Measurements from ENCODE around the gene G6PD. TPM values are rescaled to one million over a fixed set of nuclear protein-coding genes. Genes with fewer than 3 reads are reported as not detected.
A peak's percentile ranks its signal among the peaks of the same experiment; 100 is the strongest.
"Not testable (repeated sequence)": the region's sequence is repeated elsewhere in the genome, so short reads cannot be mapped to it uniquely, and the experiment has no call there.

Gene G6PD
- total RNA-seq, 1 donor from 2014 or later: 62.8 TPM

DNA sequence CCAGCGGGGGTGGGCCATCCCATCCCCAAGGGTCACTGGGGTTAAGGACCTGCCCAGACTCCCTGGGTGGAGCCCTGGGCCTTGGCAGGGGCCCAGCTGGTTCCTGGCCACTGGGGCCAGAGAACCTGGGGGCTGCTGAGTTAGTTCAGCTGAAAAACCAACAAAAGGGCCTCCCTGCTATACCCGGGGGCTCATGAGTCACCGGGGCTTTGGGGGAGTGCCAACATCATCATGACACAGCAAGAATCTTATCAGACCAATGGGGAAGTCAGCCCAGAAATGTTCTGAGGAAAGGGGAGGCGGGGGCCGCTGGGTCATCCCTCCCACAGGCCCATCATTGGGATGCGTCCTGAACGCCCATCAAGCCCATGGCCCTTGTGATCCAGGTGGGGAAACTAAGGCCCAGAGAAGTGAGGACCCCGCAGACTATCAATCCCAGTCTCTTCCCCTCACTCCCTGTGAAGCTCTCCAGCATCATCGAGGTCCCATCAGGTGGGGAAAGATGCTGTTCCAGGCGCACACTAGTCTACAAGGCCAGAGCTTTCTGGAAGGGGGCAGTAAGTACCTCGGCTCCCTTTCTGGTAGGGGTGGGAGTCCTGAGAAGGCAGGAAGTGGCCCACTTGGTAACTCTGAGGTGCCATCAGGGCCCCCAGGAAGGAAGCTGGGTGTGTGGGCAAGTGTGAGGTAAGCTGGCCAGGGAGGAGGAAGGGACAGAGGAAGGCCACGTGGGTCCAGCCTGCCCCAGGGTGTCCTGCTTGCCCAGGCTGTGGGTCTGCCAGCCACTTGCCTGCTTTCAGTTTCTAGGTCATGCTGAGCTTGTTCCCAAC, 4.5 kb downstream of the G6PD start:
- Histone ChIP-seq H3K9me3 (ENCODE audit: insufficient read depth, low read depth, low read length) (no peaks in the 10 kb centered on the region), H3K27ac (ENCODE audit: low read depth, low read length) (peak overlapping the region; percentile 91), H3K9ac (ENCODE audit: low read length) (peak overlapping the region; percentile 74), H4K20me1 (ENCODE audit: insufficient read depth, low read length) (no peaks in the 10 kb centered on the region), H3K79me2 (ENCODE audit: insufficient read depth, low read length) (peaks cover 26% of the 10 kb centered on the region), H3K27me3 (ENCODE audit: insufficient read depth, low read length) (no peaks in the 10 kb centered on the region), H3K4me2 (ENCODE audit: low read length) (peak overlapping the region; percentile 74), H2AFZ (ENCODE audit: low read depth, low read length) (no peak overlapping the region), H3K36me3 (ENCODE audit: insufficient read depth, low read length) (no peaks in the 10 kb centered on the region), H3K4me3 (ENCODE audit: insufficient read depth, low read depth, low read length) (no peak overlapping the region), H3K4me1 (ENCODE audit: insufficient read depth, low read length) (peaks cover 31% of the 10 kb centered on the region)
- Mint-ChIP-seq H3K27me3 (ENCODE audit: low read depth, unreplicated experiment) (no peaks in the 10 kb centered on the region), H3K36me3 (ENCODE audit: low read depth, unreplicated experiment) (no peaks in the 10 kb centered on the region), H3K9me3 (ENCODE audit: unreplicated experiment) (no peaks in the 10 kb centered on the region), H3K4me1 (ENCODE audit: low read depth, unreplicated experiment) (no peaks in the 10 kb centered on the region), H3K4me3 (ENCODE audit: unreplicated experiment) (no peak overlapping the region), H3K27ac (ENCODE audit: unreplicated experiment) (peak overlapping the region; percentile 34)
- FAIRE-seq (peak; percentile 60), DNase-seq (ENCODE audit: low read depth) (peak; percentile 80)
- TF ChIP-seq EZH2 (IDR thresholded peaks at IDR 0.05; ENCODE audit: insufficient read depth, low read length): no peak
- no peak for TF ChIP-seq CTCF (IDR thresholded peaks at IDR 0.05; ENCODE audit: insufficient read depth, low read depth, low read length)

- Histone ChIP-seq H3K9me3 (ENCODE audit: insufficient read depth, low read depth, low read length) (no peaks in the 10 kb centered on the region), H2AFZ (ENCODE audit: low read depth, low read length) (no peak overlapping the region), H3K9ac (ENCODE audit: low read length) (peak overlapping the region; percentile 74), H3K4me2 (ENCODE audit: low read length) (peak overlapping the region; percentile 74), H3K4me1 (ENCODE audit: insufficient read depth, low read length) (peaks cover 31% of the 10 kb centered on the region), H3K27me3 (ENCODE audit: insufficient read depth, low read length) (no peaks in the 10 kb centered on the region), H3K4me3 (ENCODE audit: insufficient read depth, low read depth, low read length) (no peak overlapping the region), H3K36me3 (ENCODE audit: insufficient read depth, low read length) (no peaks in the 10 kb centered on the region), H3K27ac (ENCODE audit: low read depth, low read length) (peak overlapping the region; percentile 91), H4K20me1 (ENCODE audit: insufficient read depth, low read length) (no peaks in the 10 kb centered on the region), H3K79me2 (ENCODE audit: insufficient read depth, low read length) (peaks cover 26% of the 10 kb centered on the region)
- Mint-ChIP-seq H3K36me3 (ENCODE audit: low read depth, unreplicated experiment) (no peaks in the 10 kb centered on the region), H3K27me3 (ENCODE audit: low read depth, unreplicated experiment) (no peaks in the 10 kb centered on the region), H3K4me3 (ENCODE audit: unreplicated experiment) (no peak overlapping the region), H3K9me3 (ENCODE audit: unreplicated experiment) (no peaks in the 10 kb centered on the region), H3K27ac (ENCODE audit: unreplicated experiment) (no peak overlapping the region), H3K4me1 (ENCODE audit: low read depth, unreplicated experiment) (no peaks in the 10 kb centered on the region)
- DNase-seq (ENCODE audit: low read depth): no peak
- no peak for FAIRE-seq
- TF ChIP-seq CTCF (IDR thresholded peaks at IDR 0.05; ENCODE audit: insufficient read depth, low read depth, low read length) (no peak), EZH2 (IDR thresholded peaks at IDR 0.05; ENCODE audit: insufficient read depth, low read length) (no peak)
These were observed 5.1 kb downstream of the G6PD start for GRCh38 chrX:154541589-154541895.

DNA sequence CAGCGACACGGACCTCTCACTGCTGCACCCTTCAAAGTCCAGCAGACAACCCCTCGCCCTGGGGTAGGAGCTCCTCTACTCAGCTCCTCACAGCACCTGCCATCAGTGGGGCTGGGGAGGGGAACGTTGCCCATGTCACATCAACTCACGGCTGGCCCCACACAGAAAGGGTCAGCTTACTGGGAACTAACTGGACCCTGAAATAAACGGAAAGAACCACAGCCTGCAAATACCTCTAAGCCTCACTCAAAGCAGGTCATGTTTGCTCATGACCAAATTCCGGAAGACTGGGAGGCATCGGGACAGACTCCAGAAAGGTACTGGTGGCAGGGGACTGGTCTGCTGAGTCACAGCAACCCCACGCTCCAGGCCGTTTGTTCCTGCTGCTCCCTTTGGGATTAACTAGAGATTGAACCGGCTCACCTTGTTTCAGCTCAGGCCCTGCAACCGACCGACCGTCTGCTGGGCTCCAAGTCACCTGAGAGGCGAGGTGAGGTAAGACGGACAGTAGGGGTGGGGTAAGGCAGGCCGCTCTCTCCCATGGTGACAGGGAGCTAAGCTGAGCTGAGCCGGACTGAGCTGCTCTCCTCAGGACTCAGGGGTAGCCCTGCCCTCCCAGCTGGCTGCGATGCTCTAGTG, 5.6 kb downstream of the G6PD start:
- no peak overlapping the region for H2AFZ ChIP-seq (ENCODE audit: low read depth, low read length)
- H3K79me2 ChIP-seq (ENCODE audit: insufficient read depth, low read length): peaks cover 20% of the 10 kb centered on the region
- no peaks in the 10 kb centered on the region for H3K9me3 ChIP-seq (ENCODE audit: insufficient read depth, low read depth, low read length)
- H3K27ac ChIP-seq (ENCODE audit: low read depth, low read length): peak overlapping the region; percentile 91
- H3K36me3 ChIP-seq (ENCODE audit: insufficient read depth, low read length): no peaks in the 10 kb centered on the region
- H3K36me3 Mint-ChIP-seq (ENCODE audit: low read depth, unreplicated experiment): no peaks in the 10 kb centered on the region
- H3K4me1 Mint-ChIP-seq (ENCODE audit: low read depth, unreplicated experiment): no peaks in the 10 kb centered on the region
- H3K27me3 ChIP-seq (ENCODE audit: insufficient read depth, low read length): no peaks in the 10 kb centered on the region
- H3K9me3 Mint-ChIP-seq (ENCODE audit: unreplicated experiment): no peaks in the 10 kb centered on the region
- FAIRE-seq: peak; percentile 71
- H3K27me3 Mint-ChIP-seq (ENCODE audit: low read depth, unreplicated experiment): no peaks in the 10 kb centered on the region
- no peaks in the 10 kb centered on the region for H4K20me1 ChIP-seq (ENCODE audit: insufficient read depth, low read length)
- peak overlapping the region; percentile 74 for H3K9ac ChIP-seq (ENCODE audit: low read length)
- H3K4me3 ChIP-seq (ENCODE audit: insufficient read depth, low read depth, low read length): no peak overlapping the region
- H3K4me2 ChIP-seq (ENCODE audit: low read length): peak overlapping the region; percentile 74
- peak; percentile 38 for DNase-seq (ENCODE audit: low read depth)
- peaks cover 27% of the 10 kb centered on the region for H3K4me1 ChIP-seq (ENCODE audit: insufficient read depth, low read length)
- no peak overlapping the region for H3K4me3 Mint-ChIP-seq (ENCODE audit: unreplicated experiment)
- TF ChIP-seq EZH2 (IDR thresholded peaks at IDR 0.05; ENCODE audit: insufficient read depth, low read length) (no peak), CTCF (IDR thresholded peaks at IDR 0.05; ENCODE audit: insufficient read depth, low read depth, low read length) (no peak)
- peak overlapping the region; percentile 34 for H3K27ac Mint-ChIP-seq (ENCODE audit: unreplicated experiment)

DNA sequence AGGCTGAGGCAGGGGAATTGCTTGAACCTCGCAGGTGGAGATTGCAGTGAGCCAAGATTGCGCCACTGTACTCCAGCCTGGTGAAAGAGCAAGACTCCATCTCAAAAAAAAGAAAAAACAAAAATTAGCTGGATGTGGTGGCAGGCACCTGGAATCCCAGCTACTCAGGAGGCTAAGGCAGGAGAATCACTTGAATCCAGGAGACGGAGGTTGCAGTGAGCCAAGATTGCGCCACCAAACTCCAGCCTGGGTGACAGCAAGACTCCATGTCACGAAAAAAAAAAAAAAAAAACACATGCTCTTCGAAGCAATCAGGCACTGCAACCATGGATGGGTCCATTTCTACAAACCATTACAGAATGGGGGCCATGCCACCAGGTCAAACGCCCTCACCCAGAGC, 6.3 kb downstream of the G6PD start:
- H3K27me3 ChIP-seq (ENCODE audit: insufficient read depth, low read length); H3K27ac Mint-ChIP-seq (ENCODE audit: unreplicated experiment); FAIRE-seq; H3K9ac ChIP-seq (ENCODE audit: low read length); H3K27ac ChIP-seq (ENCODE audit: low read depth, low read length); H2AFZ ChIP-seq (ENCODE audit: low read depth, low read length); H3K4me3 Mint-ChIP-seq (ENCODE audit: unreplicated experiment); H3K36me3 Mint-ChIP-seq (ENCODE audit: low read depth, unreplicated experiment); H3K27me3 Mint-ChIP-seq (ENCODE audit: low read depth, unreplicated experiment); H3K4me3 ChIP-seq (ENCODE audit: insufficient read depth, low read depth, low read length); H3K9me3 Mint-ChIP-seq (ENCODE audit: unreplicated experiment); DNase-seq (ENCODE audit: low read depth); H4K20me1 ChIP-seq (ENCODE audit: insufficient read depth, low read length); H3K9me3 ChIP-seq (ENCODE audit: insufficient read depth, low read depth, low read length); H3K36me3 ChIP-seq (ENCODE audit: insufficient read depth, low read length); H3K4me1 Mint-ChIP-seq (ENCODE audit: low read depth, unreplicated experiment): not testable (repeated sequence)
- peak overlapping the region; percentile 74 for H3K4me2 ChIP-seq (ENCODE audit: low read length)
- peaks cover 17% of the 10 kb centered on the region for H3K79me2 ChIP-seq (ENCODE audit: insufficient read depth, low read length)
- peaks cover 26% of the 10 kb centered on the region for H3K4me1 ChIP-seq (ENCODE audit: insufficient read depth, low read length)
